HG02763 (cell line): ENCODE results near the gene GLYATL1B.

ENCODE experiments used
- ATAC-seq: cut with Tn5 transposase; IDR thresholded peaks from one replicate; pipeline ENCODE4 v1.9.1; 2021; ENCODE audit warnings: mild to moderate bottlenecking, moderate library complexity; ENCODE audit not compliant: unreplicated experiment

GLYATL1B gene

GRCh38 chr11:59144096-59144495 is 58.0 kb downstream of the GLYATL1B start:
- no peak for ATAC-seq
